Stimulated activated CD4-positive, alpha-beta T cell treated with anti-CD3 and anti-CD28 coated beads, TNF-alpha, amount 100 ng/mL, for 48 hours (primary cell): ENCODE data around the gene ZNF12.
A peak's percentile ranks its signal among the peaks of the same experiment; 100 is the strongest.

Experiments used
- DNase-seq, 3 donors: peaks; one replicate each; pipeline ENCODE4 v3.0.0-alpha.2; 2020; ENCODE audit warnings: low read depth in 3 of 3

Gene ZNF12

GRCh38 chr7:6647541-6647940 lies 59.2 kb downstream of the ZNF12 start:
- no peak for DNase-seq

- no peak for DNase-seq
Measured at GRCh38 chr7:6647080-6647479, 59.7 kb downstream of the ZNF12 start.

GRCh38 chr7:6646465-6646864 lies 60.3 kb downstream of the ZNF12 start:
- DNase-seq, result no peak

DNA sequence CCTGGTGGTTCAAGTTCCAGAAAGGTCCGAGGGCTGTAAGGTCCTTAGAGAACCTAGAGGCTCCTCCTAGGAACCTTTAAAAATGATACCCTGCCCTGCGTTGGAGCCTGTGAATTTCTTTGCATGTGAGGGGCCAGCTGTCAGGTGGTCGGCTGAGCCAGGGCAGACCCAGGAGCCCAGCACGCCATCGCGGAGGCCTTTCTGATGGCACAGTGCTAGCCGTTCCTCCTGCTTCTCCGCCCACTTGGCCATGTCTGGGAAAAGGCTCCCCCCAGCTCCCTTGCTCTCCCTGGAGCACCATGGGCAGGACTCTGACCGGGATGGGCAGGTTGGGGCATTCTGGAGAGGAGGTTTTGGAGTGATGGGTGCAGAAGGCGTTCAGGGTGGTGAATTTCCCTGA lies 62.0 kb downstream of the ZNF12 start:
- no peak for DNase-seq

DNA sequence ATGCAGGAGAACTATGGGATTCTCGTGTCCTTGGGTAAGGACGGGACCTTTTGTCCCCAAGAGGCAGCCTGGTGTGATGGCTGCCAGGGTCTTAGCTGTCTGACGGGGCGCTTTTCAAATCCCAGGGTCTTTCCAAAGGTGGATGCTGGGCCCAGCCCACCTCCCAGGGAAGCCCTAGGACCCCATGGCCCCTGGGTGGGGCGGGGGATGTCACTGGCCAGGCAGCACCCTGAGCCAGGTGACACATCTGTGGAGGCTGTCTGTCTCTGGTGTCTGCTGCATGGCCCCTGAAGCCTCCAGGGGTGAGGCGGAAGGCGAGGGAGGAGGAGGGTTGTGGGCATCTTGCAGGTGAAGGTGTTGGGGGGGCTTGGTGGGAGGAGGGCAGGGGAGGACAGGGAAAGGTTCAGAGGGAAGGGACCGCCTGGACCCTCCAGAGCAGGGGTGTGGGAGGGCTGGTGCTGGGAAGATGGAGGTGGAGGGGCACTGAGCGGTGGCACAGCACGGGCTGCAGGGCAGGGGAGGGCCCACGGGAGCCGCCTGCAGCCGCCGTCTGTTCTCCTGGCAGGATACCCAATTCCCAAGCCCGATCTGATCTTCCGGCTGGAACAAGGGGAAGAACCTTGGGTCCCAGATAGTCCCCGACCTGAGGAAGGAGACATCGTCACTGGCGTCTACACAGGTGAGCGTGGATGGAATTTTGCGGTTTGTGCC lies 62.7 kb downstream of the ZNF12 start:
- DNase-seq, result no peak

GRCh38 chr7:6642861-6643640 lies 63.7 kb downstream of the ZNF12 start:
- no peak for DNase-seq

GRCh38 chr7:6642239-6642839 lies 64.4 kb downstream of the ZNF12 start:
- DNase-seq, result no peak

GRCh38 chr7:6641305-6642035 lies 65.3 kb downstream of the ZNF12 start:
- DNase-seq, result no peak

- peak in 1 of 3 donors; percentile 46 for DNase-seq
Measured at GRCh38 chr7:6640246-6640721, 66.5 kb downstream of the ZNF12 start.

DNA sequence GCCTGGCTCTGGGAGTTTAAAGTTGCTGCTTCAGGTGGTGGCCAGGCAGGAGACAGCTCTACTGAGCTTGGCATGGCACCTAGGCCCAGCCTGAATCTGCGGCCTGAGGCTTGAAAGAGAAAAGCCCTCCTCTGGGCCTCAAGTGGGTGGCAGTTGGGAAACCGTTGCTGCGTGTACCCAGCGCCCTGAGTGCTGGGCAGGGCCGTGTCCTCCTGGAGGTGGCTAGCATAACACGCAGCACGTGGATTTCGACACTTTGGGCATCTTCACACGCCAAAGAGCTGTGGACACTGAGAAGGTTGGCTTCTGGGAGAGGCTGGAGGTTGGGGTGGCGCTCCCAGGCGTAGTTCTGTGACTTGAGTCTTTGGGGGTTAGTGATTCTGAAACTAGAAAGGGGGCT lies 67.1 kb downstream of the ZNF12 start:
- no peak for DNase-seq

DNA sequence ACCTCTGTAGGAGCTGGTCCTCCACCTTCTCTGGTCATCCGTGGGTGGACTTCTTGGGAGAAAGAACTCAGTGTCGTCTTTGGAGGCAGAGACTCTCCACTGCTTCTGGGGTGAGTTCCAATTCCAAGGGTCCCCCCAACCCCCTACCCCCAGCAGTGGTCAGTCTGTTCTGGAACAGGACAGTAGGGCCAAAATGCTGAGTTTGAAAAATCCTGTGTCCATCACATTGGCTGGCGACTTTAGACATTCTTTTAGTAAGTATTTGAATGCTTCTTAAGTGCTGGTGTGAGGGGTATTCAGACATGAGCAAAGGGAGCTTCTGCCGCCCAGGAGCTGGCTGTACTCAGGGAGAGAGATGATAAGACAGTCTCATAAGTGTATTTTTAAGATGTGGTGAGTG lies 67.7 kb downstream of the ZNF12 start:
- no peak for DNase-seq
